ENCODE data around the gene GDPD4.

GDPD4 gene

GRCh38 chr11:77244277-77245027 lies 57.0 kb downstream of the GDPD4 start:
- no peak for DNase-seq (ENCODE audit: low read depth, low spot score)

DNA sequence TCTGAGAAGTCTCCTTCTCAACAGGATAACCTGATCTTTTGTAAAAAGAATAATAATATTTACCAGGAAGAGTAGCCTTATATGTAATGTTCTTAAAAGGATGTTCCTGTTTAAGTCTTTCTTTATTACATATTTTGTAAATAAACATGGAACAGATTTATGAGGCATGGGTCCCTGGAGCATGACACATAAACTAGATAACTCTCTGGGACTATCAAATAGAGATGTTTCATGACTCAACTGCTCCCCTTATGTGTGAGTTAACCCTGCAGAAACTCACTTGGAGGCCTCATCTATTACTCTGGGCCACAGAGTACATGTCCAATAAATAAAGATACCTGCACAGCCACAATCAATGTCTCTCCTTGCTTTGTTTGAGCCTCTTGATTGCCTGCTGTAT lies 64.6 kb downstream of the GDPD4 start:
- no peak for DNase-seq (ENCODE audit: low read depth, low spot score)

GRCh38 chr11:77233011-77233410 lies 68.5 kb downstream of the GDPD4 start:
- no peak for DNase-seq (ENCODE audit: low read depth, low spot score)

DNA sequence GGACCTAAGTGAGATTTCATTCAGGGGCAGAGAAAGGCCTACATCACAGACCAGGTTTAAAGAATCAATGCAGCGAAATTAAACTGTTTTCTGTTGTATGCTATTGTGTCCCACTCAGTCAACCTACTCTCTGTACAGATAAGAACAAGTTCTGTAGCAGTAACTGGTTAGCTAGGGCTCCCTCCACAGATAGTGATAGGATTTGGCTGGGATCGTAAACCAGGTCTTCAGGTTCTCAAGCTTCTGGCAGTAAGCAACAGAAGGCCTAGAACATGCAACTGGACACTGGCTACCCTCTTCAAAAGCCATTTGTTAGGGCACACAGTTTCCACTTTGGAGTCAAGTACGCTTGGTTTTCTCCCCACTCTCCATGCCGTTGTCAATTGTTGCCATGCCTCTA lies 69.2 kb downstream of the GDPD4 start:
- no peak for DNase-seq (ENCODE audit: low read depth, low spot score)

- DNase-seq (ENCODE audit: low read depth, low spot score), result no peak
Observed at GRCh38 chr11:77231800-77232199, 69.7 kb downstream of the GDPD4 start.

- no peak for DNase-seq (ENCODE audit: low read depth, low spot score)
Observed at GRCh38 chr11:77230878-77231605, 70.4 kb downstream of the GDPD4 start.

DNA sequence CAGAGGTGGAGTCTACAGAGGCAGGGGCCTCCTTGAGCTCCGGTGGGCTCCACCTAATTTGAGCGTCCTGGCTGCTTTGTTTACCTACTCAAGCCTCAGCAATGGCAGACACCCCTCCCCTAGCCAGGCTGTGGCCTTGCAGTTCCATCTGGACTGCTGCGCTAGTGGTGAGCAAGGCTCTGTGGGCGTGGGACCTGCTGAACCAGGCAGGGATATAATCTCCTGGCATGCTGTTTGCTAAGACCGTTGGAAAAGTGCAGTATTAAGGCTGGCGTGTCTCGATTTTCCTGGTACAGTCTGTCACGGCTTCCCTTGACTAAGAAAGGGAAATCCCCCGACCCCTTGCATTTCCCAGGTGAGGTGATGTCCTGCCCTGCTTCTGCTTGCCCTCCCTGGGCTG lies 77.7 kb downstream of the GDPD4 start:
- DNase-seq (ENCODE audit: low read depth, low spot score), result no peak

GRCh38 chr11:77217156-77217555 lies 84.3 kb downstream of the GDPD4 start:
- DNase-seq (ENCODE audit: low read depth, low spot score), result no peak

DNA sequence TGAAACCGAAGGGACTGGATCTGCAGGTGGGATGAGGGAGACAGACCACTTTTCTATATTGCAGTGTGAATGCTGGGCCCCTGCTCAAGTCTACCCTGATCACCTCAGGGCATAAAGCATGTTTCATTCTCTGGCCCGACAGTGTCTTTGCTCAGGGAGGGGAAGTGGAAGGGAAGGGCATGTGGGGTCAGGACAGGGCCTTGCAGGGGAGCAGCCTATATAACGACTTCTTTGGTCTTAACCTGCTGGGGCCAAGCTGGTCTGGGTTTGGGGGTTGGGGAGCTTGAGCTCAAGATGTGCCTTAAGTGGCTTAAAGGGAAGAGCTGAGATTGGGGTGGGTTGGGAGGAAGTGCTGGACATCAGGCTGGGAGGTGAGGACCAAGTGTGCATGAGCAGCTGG lies 86.4 kb downstream of the GDPD4 start:
- DNase-seq (ENCODE audit: low read depth, low spot score), result no peak

DNA sequence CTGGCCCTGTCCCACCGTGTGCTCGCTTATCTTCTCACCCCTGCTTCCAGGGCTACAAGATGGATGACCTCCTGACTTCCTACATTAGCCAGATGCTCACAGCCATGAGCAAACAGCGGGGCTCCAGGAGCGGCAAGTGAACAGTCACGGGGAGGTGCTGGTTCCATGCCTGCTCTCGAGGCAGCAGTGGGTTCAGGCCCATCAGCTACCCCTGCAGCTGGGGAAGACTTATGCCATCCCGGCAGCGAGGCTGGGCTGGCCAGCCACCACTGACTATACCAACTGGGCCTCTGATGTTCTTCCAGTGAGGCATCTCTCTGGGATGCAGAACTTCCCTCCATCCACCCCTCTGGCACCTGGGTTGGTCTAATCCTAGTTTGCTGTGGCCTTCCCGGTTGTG lies 86.9 kb downstream of the GDPD4 start:
- DNase-seq (ENCODE audit: low read depth, low spot score), result no peak

- no peak for DNase-seq (ENCODE audit: low read depth, low spot score)
Observed at GRCh38 chr11:77213589-77214428, 87.7 kb downstream of the GDPD4 start.

DNA sequence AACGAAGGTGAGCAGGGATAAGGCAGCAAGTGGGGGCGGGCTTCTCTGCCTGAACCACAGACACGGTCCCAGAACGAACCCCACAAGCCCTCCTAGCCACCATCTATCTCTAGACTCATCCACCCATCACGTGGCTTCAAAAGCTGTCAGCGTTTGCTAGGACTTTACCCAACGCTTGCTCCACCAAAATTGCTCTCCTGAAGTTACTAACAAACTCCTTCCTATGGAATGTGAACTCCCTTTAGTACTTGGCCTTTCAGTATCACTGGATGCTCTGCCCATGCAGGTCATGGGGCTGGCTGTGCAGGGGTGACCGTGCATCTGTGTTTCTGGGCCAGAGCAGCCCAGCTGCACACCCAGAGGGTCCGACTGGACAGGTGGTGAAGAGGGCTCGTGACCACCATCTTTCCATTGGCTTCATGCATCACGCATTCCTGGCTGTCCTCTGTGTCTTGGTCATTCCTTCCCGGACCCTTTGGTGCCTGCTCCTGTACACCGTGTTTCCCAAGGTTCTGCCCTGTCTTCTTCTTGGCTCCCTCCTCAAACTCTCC lies 88.4 kb downstream of the GDPD4 start:
- no peak for DNase-seq (ENCODE audit: low read depth, low spot score)

DNA sequence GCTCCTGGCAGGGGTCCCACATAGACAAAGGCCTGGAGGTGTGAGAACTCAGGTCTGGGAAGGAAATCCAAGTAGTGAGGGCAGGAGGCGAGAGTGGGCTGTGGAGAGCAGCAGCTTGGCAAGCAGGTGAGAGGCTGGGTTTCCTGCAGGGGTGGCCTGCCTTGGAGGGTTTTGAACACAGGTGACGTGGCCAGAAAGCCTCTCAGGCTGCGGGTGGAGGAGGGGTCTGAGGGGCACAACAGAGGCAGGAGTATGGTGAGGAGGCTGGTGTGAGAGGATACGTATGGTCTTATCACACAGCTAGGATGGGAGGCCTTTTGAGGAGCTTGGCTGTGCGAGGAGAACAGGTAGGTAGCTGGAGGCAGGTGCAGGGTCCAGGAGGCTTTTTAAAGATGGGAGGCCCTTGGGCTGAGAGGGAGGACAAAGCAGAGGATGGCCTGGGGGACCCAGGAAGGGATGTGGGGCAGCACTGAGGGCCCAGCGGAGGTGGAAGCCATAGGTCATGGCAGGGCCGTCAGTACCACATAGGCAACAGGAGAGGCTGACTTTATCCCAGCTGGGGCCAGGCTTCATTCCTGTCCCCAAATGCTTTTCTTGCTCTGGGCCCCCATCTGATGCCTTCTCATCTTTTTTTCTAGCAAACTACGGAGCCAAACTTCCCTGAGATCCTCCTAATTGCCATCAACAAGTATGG lies 89.0 kb downstream of the GDPD4 start:
- no peak for DNase-seq (ENCODE audit: low read depth, low spot score)

- DNase-seq (ENCODE audit: low read depth, low spot score), result no peak
Observed at GRCh38 chr11:77211594-77212251, 89.8 kb downstream of the GDPD4 start.

DNA sequence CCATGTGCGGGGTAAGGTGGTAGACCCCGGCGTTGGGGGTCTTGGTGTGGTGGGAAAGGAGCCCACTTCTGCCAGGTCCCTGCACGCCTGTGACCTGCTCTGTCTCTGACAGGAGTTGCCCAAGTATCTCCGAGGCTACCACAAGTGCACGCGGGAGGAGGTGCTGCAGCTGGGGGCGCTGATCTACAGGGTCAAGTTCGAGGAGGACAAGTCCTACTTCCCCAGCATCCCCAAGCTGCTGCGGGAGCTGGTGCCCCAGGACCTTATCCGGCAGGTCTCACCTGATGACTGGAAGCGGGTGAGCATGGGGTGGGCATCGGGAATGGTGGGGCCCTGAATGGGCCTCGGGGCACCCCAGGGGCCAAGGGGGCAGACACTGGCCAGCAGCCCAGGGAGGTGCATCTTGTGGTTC lies 90.4 kb downstream of the GDPD4 start:
- no peak for DNase-seq (ENCODE audit: low read depth, low spot score)

DNA sequence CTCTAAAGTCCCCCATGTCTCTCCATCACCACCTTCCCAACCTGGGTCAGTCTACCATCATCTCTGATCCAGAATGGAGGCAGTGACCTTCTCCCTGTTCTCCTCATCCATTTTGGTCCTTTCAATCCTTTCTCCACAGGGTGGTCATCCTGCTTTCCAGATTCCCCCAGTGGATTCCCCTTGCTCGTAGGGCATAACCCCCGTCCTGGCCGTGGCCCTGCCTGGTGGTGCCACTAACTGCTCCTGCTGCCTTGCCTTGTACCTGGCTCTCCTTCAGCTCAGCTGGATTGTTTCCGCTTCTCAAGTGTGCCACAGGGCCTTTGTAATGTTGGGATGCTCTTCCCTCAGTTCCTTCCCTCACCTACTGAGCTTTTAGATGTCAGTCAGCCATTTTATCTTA lies 91.8 kb downstream of the GDPD4 start:
- DNase-seq (ENCODE audit: low read depth, low spot score), result no peak

- no peak for DNase-seq (ENCODE audit: low read depth, low spot score)
Observed at GRCh38 chr11:77208535-77208934, 93.0 kb downstream of the GDPD4 start.

GRCh38 chr11:77207618-77208313 lies 93.7 kb downstream of the GDPD4 start:
- DNase-seq (ENCODE audit: low read depth, low spot score), result no peak

GRCh38 chr11:77207019-77207485 lies 94.4 kb downstream of the GDPD4 start:
- DNase-seq (ENCODE audit: low read depth, low spot score), result no peak

Data from brain pericyte (primary cell).